Stimulated activated CD4-positive, alpha-beta T cell treated with anti-CD3 and anti-CD28 coated beads, TNF-alpha, amount 100 ng/mL, for 48 hours (primary cell): ENCODE measurements around the gene GPBAR1.

Experiments
- DNase-seq, 3 donors: peaks; one replicate each; pipeline ENCODE4 v3.0.0-alpha.2; 2020; ENCODE audit warnings: low read depth in 3 of 3

GPBAR1 gene

GRCh38 chr2:218285604-218286003 lies 24.8 kb downstream of the GPBAR1 start:
- DNase-seq: no peak

GRCh38 chr2:218286570-218287459 lies 26.0 kb downstream of the GPBAR1 start:
- DNase-seq: peak; percentile 61 to 78 (median 76)

DNA sequence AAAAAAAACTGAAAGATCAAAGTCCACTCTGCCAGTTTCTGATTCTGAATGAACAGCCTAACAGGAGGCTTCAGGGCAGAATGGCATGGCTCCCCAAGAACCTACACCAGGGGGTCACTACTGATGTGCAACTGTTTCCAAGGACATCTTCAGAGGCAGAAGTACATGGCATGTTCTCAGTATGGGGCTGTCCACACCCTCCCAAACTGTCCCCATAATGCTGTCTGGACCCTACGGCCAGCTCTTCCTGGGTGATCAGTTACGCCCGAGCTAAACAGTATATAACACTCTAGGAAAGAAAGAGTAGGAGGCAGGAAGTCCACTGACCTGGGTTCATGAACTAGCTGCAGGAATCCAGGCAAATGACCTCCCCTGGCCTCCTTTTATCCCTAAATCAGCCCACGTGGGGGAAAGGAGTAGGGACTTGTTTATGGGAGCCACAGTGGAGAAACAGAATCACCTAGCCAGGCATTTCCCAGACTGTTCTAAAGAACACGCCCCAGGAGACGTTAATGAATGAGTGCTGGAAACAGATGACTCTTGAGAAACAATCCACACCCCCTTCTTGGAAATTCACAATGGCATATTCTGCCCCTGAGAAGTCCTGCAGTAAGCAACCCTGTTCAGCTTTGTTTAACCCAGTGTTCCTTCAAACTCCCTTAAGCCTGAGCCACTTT lies 29.0 kb downstream of the GPBAR1 start:
- no peak for DNase-seq

DNA sequence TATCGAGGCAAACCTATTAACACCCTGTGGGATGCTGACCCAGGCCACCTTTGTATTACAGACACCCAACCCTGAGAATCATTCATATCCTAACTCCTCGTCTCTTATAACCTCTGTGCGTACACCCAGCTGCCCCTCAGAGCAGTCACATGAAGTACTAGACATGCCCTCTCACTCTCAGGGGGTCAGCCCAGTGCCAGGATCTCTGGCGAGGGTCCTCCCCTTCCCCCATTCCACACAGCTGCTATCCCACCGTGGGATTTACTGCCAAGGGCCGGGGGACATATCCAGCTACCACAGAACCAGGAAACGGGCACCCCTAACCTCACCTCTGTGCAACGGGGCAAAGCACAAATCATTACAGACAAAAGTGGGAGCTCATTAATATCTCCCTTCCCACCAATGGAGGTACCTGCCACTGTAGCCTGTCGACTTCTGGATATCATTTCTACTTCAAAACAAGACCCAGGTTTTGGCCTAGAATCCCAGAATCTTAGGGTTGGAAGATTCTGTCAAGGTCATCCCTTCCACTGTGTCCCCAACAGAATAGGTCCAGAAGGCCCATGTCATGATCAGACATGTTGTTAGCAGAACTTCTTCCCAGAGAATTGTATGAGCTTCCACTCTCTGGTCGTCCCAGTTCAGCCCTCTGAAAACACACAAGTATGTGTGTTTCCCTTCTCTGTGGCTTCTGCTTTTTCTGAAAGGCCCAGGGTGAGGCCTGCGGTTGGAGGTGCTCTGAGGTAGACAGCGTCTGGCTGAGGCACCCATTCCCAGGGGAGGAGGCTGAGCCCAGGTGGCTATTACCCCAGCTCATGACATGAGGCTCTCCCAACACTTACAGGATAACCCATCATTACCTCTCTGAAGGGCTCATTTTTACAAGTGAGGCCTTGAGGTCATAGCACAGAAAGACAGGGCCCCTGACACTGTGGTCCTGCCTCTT lies 29.8 kb downstream of the GPBAR1 start:
- no peak for DNase-seq

GRCh38 chr2:218291318-218292047 lies 30.7 kb downstream of the GPBAR1 start:
- no peak for DNase-seq

GRCh38 chr2:218292048-218293014 lies 31.5 kb downstream of the GPBAR1 start, which contains the start of gene TMBIM1:
TMBIM1 (minus strand) TSS chr2:218292503; CDS start chr2:218282141, 10,362 bp downstream.
- peak; percentile 47 to 63 (median 50) for DNase-seq

- no peak for DNase-seq
Measured at GRCh38 chr2:218293715-218294429, 33.1 kb downstream of the GPBAR1 start.

- no peak for DNase-seq
Measured at GRCh38 chr2:218294430-218295022, 33.7 kb downstream of the GPBAR1 start.

- no peak for DNase-seq
Measured at GRCh38 chr2:218295029-218295428, 34.2 kb downstream of the GPBAR1 start.

GRCh38 chr2:218296200-218296599 lies 35.4 kb downstream of the GPBAR1 start:
- DNase-seq: no peak

DNA sequence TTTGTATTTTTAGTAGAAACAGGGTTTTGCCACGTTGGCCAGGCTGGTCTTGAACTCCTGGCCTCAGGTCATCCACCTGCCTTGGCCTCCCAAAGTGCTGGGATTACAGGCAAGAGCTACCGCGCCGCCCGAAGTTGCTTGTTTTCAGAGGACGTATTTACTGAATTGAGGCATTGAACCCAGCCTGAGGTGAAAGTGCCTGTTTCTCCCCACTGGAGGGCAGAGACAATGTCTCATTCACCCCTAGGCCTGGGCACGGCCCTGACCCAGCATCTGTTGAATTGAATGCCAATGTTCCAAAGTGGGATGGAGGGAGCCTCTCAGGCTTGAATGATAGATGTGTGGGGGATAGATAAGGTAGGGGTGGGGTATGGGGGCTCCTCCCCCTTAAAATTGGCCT lies 36.0 kb downstream of the GPBAR1 start:
- DNase-seq: no peak

DNA sequence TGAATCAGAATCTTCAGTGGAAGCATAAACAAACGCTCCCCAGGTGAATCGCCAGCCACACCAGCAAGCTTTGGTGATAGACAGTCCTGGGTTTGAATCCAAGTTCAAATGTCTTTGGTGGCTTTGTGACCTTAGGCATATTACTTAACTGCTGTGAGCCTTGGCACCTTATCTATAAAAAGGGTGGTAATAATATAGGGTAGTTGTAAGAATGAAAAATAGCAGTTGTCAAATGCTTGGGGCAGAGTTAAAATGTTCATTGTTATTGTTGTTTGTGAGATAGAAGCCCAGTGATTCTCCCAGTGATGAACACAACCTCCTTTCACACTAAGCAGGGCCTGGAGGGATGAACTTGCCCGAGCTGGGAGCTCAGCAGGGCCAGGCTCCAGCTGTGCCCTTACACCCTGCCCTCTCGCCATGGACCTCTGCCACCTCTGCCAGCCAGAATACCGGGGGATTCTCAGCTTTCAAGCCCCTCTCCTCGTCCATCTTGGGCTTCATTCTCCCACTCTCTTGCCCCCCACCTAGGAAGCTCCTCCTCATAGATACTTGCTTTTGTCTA lies 37.6 kb downstream of the GPBAR1 start:
- DNase-seq: no peak

- DNase-seq: no peak
Measured at GRCh38 chr2:218300141-218300540, 39.3 kb downstream of the GPBAR1 start.

DNA sequence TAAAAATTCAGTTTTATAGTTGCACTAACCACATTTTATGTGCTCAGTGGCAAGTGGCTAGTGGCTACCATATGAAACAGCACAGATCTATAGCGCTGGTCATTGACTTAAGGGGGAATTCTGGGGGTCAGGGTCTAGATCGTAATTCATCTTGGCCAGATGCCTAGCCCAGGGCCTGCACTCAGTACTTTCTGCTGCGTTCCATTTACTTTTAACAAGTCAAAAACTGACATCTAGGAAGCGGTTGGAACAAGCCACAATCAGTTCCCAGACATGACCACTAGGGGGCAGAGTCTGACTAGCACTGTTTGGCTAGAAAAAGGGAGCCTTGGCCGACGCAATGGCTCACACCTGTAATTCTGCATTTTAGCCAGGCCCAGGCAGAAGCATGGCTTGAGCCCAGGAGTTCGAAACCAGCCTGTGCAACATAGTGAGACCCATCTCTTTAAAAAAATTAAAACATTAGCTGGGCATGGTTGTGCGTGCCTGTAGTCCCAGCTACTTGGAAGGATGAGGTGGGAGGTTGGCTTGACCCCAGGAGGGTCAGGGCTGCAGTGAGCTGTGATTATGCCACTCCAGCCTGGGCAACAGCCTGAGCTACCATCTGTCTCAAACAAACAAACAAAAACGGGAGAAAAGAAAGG lies 40.5 kb downstream of the GPBAR1 start:
- DNase-seq: peak; percentile 77 to 88 (median 83)

- no peak for DNase-seq
Measured at GRCh38 chr2:218305383-218305782, 44.6 kb downstream of the GPBAR1 start.

GRCh38 chr2:218306184-218306920 lies 45.5 kb downstream of the GPBAR1 start:
- DNase-seq: no peak

DNA sequence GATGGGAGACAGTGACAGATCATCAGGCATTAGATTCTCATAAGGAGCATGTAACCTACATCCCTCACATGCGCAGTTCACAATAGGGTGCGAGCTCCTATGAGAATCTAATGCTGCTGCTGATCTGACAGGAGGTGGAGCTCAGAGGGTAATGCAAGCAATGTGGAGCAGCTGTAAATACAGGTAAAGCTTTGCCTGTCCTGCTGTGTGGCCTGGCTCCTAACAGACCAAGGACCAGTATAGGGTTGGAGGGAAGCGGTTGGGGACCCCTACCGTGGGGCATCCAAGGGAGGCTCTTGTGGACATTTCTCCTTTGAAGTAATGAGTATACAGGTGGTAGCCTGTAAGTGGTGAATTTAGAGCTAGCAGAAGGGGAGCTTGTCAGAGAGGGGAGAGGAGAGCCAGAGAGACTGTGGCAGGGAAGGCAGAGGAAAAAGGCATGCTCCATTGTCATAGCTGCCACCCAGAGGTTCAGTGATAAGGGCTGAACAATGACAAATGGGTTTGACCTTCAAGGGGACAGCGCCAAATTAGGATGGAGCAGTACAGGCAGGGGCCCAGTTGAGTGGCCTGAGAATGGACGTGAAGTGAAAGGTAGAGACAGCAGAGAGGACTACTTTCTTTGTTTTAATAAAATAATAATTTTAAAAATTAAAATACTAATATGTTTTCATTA lies 46.7 kb downstream of the GPBAR1 start:
- DNase-seq: no peak
